ENCODE data around the gene ELL. TPM values are rescaled to one million over a fixed set of nuclear protein-coding genes. Genes with fewer than 3 reads are reported as not detected.

Gene ELL
- total and polyA plus RNA-seq, 9 of the 15 experiments (the other 6 are each of a cell fraction or from before 2014, with no cell fraction given), result 0.24 to 22.5 (median 4.1) TPM

DNA sequence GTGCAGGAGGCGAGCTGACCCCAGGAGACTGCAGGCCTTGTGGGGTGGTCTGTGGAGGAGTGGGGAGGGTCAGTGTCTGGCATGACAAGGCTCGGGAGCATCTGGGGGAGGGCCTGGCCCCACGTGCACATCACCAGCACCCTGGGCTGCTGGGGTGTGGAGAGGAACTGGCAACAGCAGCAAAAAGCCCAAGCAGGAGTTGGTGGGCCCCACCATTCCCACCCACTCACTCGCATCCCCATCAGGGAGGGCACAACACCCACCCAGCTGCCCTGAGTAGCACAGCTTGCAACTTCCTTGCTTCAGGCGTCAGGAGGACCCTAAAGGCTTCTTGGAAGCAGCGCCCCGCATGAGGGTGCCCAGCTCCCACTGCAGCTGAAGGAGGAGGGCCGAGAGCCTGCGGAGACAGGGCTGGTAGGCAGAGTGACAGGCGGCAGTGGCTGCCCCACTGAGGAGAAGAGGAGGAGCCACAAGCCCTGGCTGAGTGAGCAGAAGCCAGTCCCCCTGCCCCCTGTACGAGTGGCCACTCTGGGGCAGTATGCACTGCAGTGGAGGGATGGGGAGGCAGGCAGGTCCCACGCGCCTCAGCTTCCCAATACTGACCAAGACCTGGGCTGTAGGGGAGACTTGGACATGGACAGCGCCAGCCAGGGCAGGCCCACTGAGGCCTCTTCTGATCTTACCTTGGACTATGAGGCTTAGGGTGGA lies 26.5 kb downstream of the ELL start:
- peaks cover 92% of the 10 kb centered on the region for H3K79me2 ChIP-seq (ENCODE audit: control insufficient read depth, insufficient read depth, low read length)
- TF ChIP-seq ZNF436 (CRISPR knock-in tag; IDR thresholded peaks at IDR 0.05), result no peak
- TF ChIP-seq, protein P1, sequence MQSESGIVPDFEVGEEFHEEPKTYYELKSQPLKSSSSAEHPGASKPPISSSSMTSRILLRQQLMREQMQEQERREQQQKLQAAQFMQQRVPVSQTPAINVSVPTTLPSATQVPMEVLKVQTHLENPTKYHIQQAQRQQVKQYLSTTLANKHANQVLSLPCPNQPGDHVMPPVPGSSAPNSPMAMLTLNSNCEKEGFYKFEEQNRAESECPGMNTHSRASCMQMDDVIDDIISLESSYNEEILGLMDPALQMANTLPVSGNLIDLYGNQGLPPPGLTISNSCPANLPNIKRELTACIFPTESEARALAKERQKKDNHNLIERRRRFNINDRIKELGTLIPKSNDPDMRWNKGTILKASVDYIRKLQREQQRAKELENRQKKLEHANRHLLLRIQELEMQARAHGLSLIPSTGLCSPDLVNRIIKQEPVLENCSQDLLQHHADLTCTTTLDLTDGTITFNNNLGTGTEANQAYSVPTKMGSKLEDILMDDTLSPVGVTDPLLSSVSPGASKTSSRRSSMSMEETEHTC (IDR thresholded peaks at IDR 0.05), result no peak
- no peak for TF ChIP-seq ZNF717 (CRISPR knock-in tag; IDR thresholded peaks at IDR 0.05)
- TF ChIP-seq ZNF699 (CRISPR knock-in tag; IDR thresholded peaks at IDR 0.05; ENCODE audit: insufficient replicate concordance), result no peak
- no peak for TF ChIP-seq ZNF224 (CRISPR knock-in tag; IDR thresholded peaks at IDR 0.05)
- no peak for TF ChIP-seq POLR3G (IDR thresholded peaks at IDR 0.05; ENCODE audit: extremely low read depth, insufficient read length, insufficient replicate concordance)
- no peak for TF ChIP-seq TCF7 (IDR thresholded peaks at IDR 0.05; ENCODE audit: borderline replicate concordance)
- no peak for TF ChIP-seq HMGXB4 (CRISPR knock-in tag; IDR thresholded peaks at IDR 0.05)
- TF ChIP-seq EWSR1 (IDR thresholded peaks at IDR 0.05; ENCODE audit: borderline replicate concordance, low read depth, partially characterized antibody), result no peak
- no peak for TF ChIP-seq PTTG1 (tag; IDR thresholded peaks at IDR 0.05; ENCODE audit: low read depth)
- TF ChIP-seq U2AF2 (optimal IDR thresholded peaks at IDR 0.05; ENCODE audit: low read depth, low read length), result no peak
- no peak for TF ChIP-seq CC2D1A (IDR thresholded peaks at IDR 0.05)
- TF ChIP-seq, protein P2, sequence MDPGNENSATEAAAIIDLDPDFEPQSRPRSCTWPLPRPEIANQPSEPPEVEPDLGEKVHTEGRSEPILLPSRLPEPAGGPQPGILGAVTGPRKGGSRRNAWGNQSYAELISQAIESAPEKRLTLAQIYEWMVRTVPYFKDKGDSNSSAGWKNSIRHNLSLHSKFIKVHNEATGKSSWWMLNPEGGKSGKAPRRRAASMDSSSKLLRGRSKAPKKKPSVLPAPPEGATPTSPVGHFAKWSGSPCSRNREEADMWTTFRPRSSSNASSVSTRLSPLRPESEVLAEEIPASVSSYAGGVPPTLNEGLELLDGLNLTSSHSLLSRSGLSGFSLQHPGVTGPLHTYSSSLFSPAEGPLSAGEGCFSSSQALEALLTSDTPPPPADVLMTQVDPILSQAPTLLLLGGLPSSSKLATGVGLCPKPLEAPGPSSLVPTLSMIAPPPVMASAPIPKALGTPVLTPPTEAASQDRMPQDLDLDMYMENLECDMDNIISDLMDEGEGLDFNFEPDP (CRISPR knock-in tag; IDR thresholded peaks at IDR 0.05), result no peak
- no peak for TF ChIP-seq NEUROD1 (IDR thresholded peaks at IDR 0.05; ENCODE audit: borderline replicate concordance, low read depth, low read length, partially characterized antibody)

More for the DNA sequence above, 26.5 kb downstream of the ELL start:
- Histone ChIP-seq H3K27me3 (ENCODE audit: control insufficient read depth in 2 of 2, insufficient read depth in 2 of 2, low read length in 2 of 2) (no peaks in the 10 kb centered on the region), H3K9me3 (replicated peaks; ENCODE audit: control insufficient read depth, insufficient read depth, low read depth, low read length) (no peaks in the 10 kb centered on the region), H3K27ac (ENCODE audit: extremely low read depth, low read depth, low read length) (no peak overlapping the region), H3K4me3 (no peak overlapping the region), H3K9ac (ENCODE audit: insufficient read depth in 1 of 2, low read depth in 2 of 2, low read length in 2 of 2) (peak overlapping the region in 1 of 2 experiments; percentile 80; a peak in 2 of 4 replicates), H2AFZ (ENCODE audit: low read depth, low read length) (no peak overlapping the region), H4K20me1 (replicated peaks; ENCODE audit: control insufficient read depth, insufficient read depth, low read length) (peaks cover 65% of the 10 kb centered on the region), H3K36me3 (ENCODE audit: control insufficient read depth, insufficient read depth, low read length) (no peaks in the 10 kb centered on the region), H3K9me1 (ENCODE audit: control insufficient read depth, insufficient read depth, low read length) (peaks cover 9% of the 10 kb centered on the region), H3K4me2 (ENCODE audit: insufficient read depth, low read length) (no peak overlapping the region), H3K4me1 (replicated peaks in 1 of 2; ENCODE audit: control insufficient read depth in 2 of 2, insufficient read depth in 2 of 2, low read length in 2 of 2) (peaks cover 21 to 43% of the 10 kb centered on the region in 2 experiments; a peak in 4 of 5 replicates)
- DNase-seq (ENCODE audit: extremely low read depth in 1 of 4, low spot score in 3 of 4), result no peak
- 65% methylated on average over 9 of the region's 14 CpGs for WGBS (ENCODE audit: insufficient coverage, low coverage, missing lambda C conversion rate)
- FAIRE-seq, result no peak
- in situ Hi-C loops (cut with MboI) (no loop called here), intact Hi-C loops (cut with micrococcal nuclease) (no loop called here)
- ChIA-PET CTCF (ENCODE audit: low intra/inter-chr PET ratio) (no interaction called here), POLR2A (interaction anchor here (0.6 to 6.0 kb wide), 4 partner anchors 8 to 174 kb away, joined by 4 to 31 read pairs (median 6); no protein-coding TSS in a partner anchor)
- no TSS peak for BruUV-seq (replicated peaks)
- ATAC-seq, result no peak
